BLaER1 treated with 17β-estradiol and CSF1 and Interleukin-3, amounts not matched to agents 10 nM and 100 nM (cell line): ENCODE data around the gene TMTC3.

Experiments
- H3K27ac ChIP-seq, 11 experiments: shearing (Covaris generic); formaldehyde crosslinking; 2 replicates each; pipeline ENCODE4 v1.8.1; 2022
- H3K27me3 ChIP-seq, 11 experiments: shearing (Covaris generic); formaldehyde crosslinking; 2 replicates each; pipeline ENCODE4 v1.8.1; 2022
- H3K36me3 ChIP-seq, 11 experiments: shearing (Covaris generic); formaldehyde crosslinking; 2 replicates each; pipeline ENCODE4 v1.8.1; 2022
- H3K4me1 ChIP-seq, 10 experiments: shearing (Covaris generic); formaldehyde crosslinking; 2 replicates each; pipeline ENCODE4 v1.8.1; 2022
- H3K4me2 ChIP-seq, 11 experiments: shearing (Covaris generic); formaldehyde crosslinking; 2 replicates each; pipeline ENCODE4 v1.8.1; 2022
- H3K4me3 ChIP-seq, 10 experiments: shearing (Covaris generic); formaldehyde crosslinking; 2 replicates each; pipeline ENCODE4 v1.8.1; 2022
- H3K9ac ChIP-seq, 11 experiments: shearing (Covaris generic); formaldehyde crosslinking; 2 replicates each; pipeline ENCODE4 v1.8.1; 2022
- H3K9me3 ChIP-seq, 11 experiments: shearing (Covaris generic); formaldehyde crosslinking; replicated peaks in 1 of 11; 2 replicates each; pipeline ENCODE4 v1.8.1; 2022
- H4K20me1 ChIP-seq, 11 experiments: shearing (Covaris generic); formaldehyde crosslinking; 2 replicates each; pipeline ENCODE4 v1.8.1; 2022
- Cebpa-rat ChIP-seq, 11 experiments: shearing (Covaris generic); IDR thresholded peaks; 2 replicates each; pipeline ENCODE4 v1.8.1; 2022

The TMTC3 gene

GRCh38 chr12:88141774-88142609 lies at the start of gene TMTC3, which contains the start of gene CEP290:
TMTC3 (plus strand) TSS chr12:88142307; CDS start chr12:88148316, 6,009 bp downstream.
CEP290 (minus strand) TSS chr12:88142088; CDS start chr12:88141307, 781 bp downstream.
- Histone ChIP-seq H3K4me1 (peaks cover 15 to 31% (median 22%) of the 10 kb centered on the region in 10 experiments), H3K4me3 (peak within 1 kb of the TSS; percentile 68 to 87 (median 78)), H4K20me1 (no peaks in the 10 kb centered on the region; a peak in 2 of 22 replicates), H3K4me2 (peak within 1 kb of the TSS; percentile 79 to 99 (median 94)), H3K9ac (peak within 1 kb of the TSS; percentile 71 to 88 (median 85)), H3K27me3 (no peaks in the 10 kb centered on the region), H3K36me3 (peaks cover 3 to 23% (median 9%) of the 10 kb centered on the region in 11 experiments; a peak in 13 of 22 replicates), H3K9me3 (no peaks in the 10 kb centered on the region), H3K27ac (peak within 1 kb of the TSS; percentile 62 to 84 (median 78))
- TF ChIP-seq Cebpa-rat (IDR thresholded peaks at IDR 0.05): no peak

- Histone ChIP-seq H3K4me1 (no peaks in the 10 kb centered on the region), H3K9me3 (no peaks in the 10 kb centered on the region), H4K20me1 (no peaks in the 10 kb centered on the region), H3K27ac (no peak overlapping the region), H3K4me2 (no peak overlapping the region), H3K36me3 (peaks cover 10 to 39% (median 21%) of the 10 kb centered on the region in 11 experiments; a peak in 20 of 22 replicates), H3K9ac (no peak overlapping the region), H3K4me3 (no peak overlapping the region), H3K27me3 (no peaks in the 10 kb centered on the region)
- no peak for TF ChIP-seq Cebpa-rat (IDR thresholded peaks at IDR 0.05)
These were observed 49.3 kb upstream of the TMTC3 start for GRCh38 chr12:88092771-88093170.

DNA sequence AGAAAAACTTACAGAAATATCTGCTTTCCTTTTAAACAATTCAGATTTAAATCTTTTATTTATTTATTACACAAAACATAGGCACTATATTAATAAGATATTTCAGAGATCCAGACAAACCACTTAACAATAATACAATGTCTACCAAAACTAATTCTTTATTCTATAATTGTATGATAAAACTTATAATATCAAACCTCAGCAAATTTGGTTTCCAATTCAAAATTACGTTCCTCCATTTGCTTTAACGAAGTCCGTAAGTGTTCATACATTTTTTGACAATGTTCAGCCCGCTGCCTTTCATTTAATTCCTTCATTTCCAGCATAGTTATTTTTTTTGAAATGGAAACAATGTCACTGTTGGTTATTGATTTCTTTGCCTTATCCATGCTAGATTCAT lies 48.5 kb upstream of the TMTC3 start:
- no peak for TF ChIP-seq Cebpa-rat (IDR thresholded peaks at IDR 0.05)
- Histone ChIP-seq H3K9ac (no peak overlapping the region), H4K20me1 (no peaks in the 10 kb centered on the region), H3K4me2 (no peak overlapping the region), H3K27ac (no peak overlapping the region), H3K9me3 (no peaks in the 10 kb centered on the region), H3K36me3 (peaks cover 9 to 43% (median 25%) of the 10 kb centered on the region in 11 experiments; a peak in 20 of 22 replicates), H3K4me3 (no peak overlapping the region), H3K4me1 (no peaks in the 10 kb centered on the region), H3K27me3 (no peaks in the 10 kb centered on the region)

DNA sequence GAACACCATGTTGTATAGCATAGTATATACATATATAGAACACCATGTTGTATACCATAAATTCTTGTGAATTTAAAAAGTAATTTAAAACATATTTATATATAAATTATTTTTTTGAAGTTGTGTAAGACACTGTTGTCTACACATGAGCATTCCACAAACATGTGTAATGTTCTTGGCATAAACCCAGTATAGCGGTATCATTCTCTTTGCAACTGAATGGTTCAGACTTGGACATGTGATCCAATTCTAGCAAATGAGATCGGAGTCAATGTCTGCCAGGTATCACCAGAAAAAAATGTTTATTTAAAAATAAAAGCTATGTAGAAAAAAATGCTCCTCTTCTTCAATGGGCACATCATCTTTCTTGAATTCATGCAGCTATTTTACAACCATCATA lies 34.1 kb upstream of the TMTC3 start:
- Histone ChIP-seq H3K36me3 (peaks cover 6 to 47% (median 26%) of the 10 kb centered on the region in 11 experiments; a peak in 21 of 22 replicates), H3K9ac (no peak overlapping the region), H3K27ac (no peak overlapping the region), H3K27me3 (no peaks in the 10 kb centered on the region), H3K4me1 (no peaks in the 10 kb centered on the region), H4K20me1 (no peaks in the 10 kb centered on the region), H3K4me3 (no peak overlapping the region), H3K4me2 (no peak overlapping the region), H3K9me3 (no peaks in the 10 kb centered on the region)
- TF ChIP-seq Cebpa-rat (IDR thresholded peaks at IDR 0.05): no peak

DNA sequence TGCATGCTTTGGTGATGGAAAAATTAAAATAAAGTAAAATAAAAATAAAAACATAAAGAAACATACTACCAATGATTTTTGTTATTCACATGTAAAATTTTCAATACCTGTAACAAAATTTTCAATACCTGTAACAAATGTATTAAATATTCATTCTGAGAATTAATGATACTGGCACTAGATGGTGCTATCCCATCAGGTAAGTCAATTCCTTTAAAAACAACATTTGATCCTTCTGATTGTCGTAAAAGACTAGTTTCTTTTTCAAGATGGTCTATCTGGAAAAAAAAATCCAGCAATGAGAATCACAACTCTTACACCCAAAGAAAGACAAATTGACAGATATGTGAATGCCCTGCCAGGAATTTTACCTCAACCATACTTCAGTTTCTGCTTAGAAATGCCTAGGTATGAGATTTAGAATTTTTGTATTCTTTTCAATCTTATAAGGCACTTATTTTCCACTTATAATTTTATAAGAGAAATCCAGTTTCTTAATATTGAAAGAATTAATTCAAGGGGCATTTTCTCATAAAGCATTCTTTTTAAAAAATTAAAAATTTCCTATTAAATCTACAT lies 30.9 kb upstream of the TMTC3 start:
- Histone ChIP-seq H3K4me3 (no peak overlapping the region), H3K27ac (no peak overlapping the region), H3K9me3 (no peaks in the 10 kb centered on the region), H3K9ac (no peak overlapping the region), H3K4me2 (no peak overlapping the region), H3K27me3 (no peaks in the 10 kb centered on the region), H4K20me1 (no peaks in the 10 kb centered on the region), H3K36me3 (peaks cover 8 to 63% (median 39%) of the 10 kb centered on the region in 11 experiments; a peak in 21 of 22 replicates), H3K4me1 (no peaks in the 10 kb centered on the region)
- TF ChIP-seq Cebpa-rat (IDR thresholded peaks at IDR 0.05): no peak

- TF ChIP-seq Cebpa-rat (IDR thresholded peaks at IDR 0.05): no peak
- H3K27me3 ChIP-seq: no peaks in the 10 kb centered on the region
- H3K9ac ChIP-seq: no peak overlapping the region
- H3K36me3 ChIP-seq: peaks cover 18 to 76% (median 46%) of the 10 kb centered on the region in 11 experiments
- H3K9me3 ChIP-seq: no peaks in the 10 kb centered on the region
- no peak overlapping the region for H3K27ac ChIP-seq
- no peak overlapping the region for H3K4me2 ChIP-seq
- H3K4me1 ChIP-seq: no peaks in the 10 kb centered on the region
- no peaks in the 10 kb centered on the region for H4K20me1 ChIP-seq
- H3K4me3 ChIP-seq: no peak overlapping the region
These were observed 28.2 kb upstream of the TMTC3 start for GRCh38 chr12:88113871-88114270.

DNA sequence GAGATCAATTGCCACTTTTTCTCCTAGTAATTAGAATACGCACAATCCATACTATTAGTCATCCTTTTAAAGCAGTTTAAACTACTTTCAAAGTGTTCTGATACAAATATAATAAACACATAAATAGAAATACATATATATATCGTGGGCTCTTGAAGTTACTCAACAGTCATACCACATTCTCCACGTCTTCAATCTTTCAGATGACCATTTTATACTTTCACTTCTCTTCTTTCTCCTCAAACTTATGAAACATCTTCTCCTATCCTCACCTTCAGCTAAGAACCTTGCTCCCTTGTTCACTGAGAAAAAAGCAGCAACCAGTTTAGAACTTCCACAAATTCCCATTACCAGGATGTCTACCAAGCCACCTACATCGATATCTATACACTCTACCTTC lies 19.4 kb upstream of the TMTC3 start:
- peaks cover 18 to 72% (median 45%) of the 10 kb centered on the region in 11 experiments for H3K36me3 ChIP-seq
- no peaks in the 10 kb centered on the region for H3K9me3 ChIP-seq

DNA sequence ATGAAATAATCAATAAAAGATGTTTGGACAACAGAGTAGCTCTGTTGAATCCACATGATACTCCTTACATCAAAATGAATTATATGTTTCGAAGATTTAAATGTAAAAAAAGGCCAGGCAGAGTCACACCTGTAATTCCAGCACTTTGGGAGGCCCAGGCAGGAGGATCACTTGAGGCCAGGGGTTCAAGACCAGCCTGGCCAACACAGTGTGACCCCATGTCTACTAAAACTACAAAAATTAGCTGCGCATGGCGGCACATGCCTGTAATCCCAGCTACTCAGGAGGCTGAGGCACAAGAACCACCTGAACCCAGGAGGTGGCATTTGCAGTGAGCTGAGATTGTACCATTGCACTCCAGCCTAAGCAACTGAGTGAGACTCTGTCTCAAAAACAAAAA lies 15.0 kb upstream of the TMTC3 start:
- Histone ChIP-seq H3K4me1 (no peaks in the 10 kb centered on the region), H4K20me1 (no peaks in the 10 kb centered on the region), H3K4me2 (no peak overlapping the region), H3K9me3 (no peaks in the 10 kb centered on the region), H3K27me3 (no peaks in the 10 kb centered on the region), H3K36me3 (peaks cover 7 to 42% (median 26%) of the 10 kb centered on the region in 11 experiments; a peak in 18 of 22 replicates), H3K4me3 (no peak overlapping the region), H3K9ac (no peak overlapping the region), H3K27ac (no peak overlapping the region)
- TF ChIP-seq Cebpa-rat (IDR thresholded peaks at IDR 0.05): no peak

More for the DNA sequence above, 19.4 kb upstream of the TMTC3 start:
- no peaks in the 10 kb centered on the region for H3K4me1 ChIP-seq
- no peak overlapping the region for H3K4me3 ChIP-seq
- H3K27me3 ChIP-seq: no peaks in the 10 kb centered on the region
- H3K4me2 ChIP-seq: no peak overlapping the region
- no peak overlapping the region for H3K27ac ChIP-seq
- TF ChIP-seq Cebpa-rat (IDR thresholded peaks at IDR 0.05): no peak
- H4K20me1 ChIP-seq: no peaks in the 10 kb centered on the region
- no peak overlapping the region for H3K9ac ChIP-seq

GRCh38 chr12:88127855-88128254 lies 14.3 kb upstream of the TMTC3 start:
- Histone ChIP-seq H3K9me3 (no peaks in the 10 kb centered on the region), H4K20me1 (no peaks in the 10 kb centered on the region), H3K4me2 (no peak overlapping the region), H3K4me1 (no peaks in the 10 kb centered on the region), H3K36me3 (peaks cover 7 to 34% (median 24%) of the 10 kb centered on the region in 11 experiments; a peak in 18 of 22 replicates), H3K27ac (no peak overlapping the region), H3K4me3 (no peak overlapping the region), H3K27me3 (no peaks in the 10 kb centered on the region), H3K9ac (no peak overlapping the region)
- no peak for TF ChIP-seq Cebpa-rat (IDR thresholded peaks at IDR 0.05)
